Liver (tissue), 9 donors: Measurements from ENCODE around the gene PLXDC2. TPM values are rescaled to one million over a fixed set of nuclear protein-coding genes. Genes with fewer than 3 reads are reported as not detected.

ENCODE experiments used
- DNase-seq: peaks from one replicate; pipeline ENCODE4 v3.0.0-alpha.2; 2017; ENCODE audit warnings: low spot score
- H3K27ac ChIP-seq, 2 donors: one replicate each; pipeline ENCODE4 v1.7.0; 2013; ENCODE audit warnings: inconsistent platforms in 2 of 2, low read length in 2 of 2, control low read depth in 1 of 2, low read depth in 1 of 2, mild to moderate bottlenecking in 1 of 2
- H3K27me3 ChIP-seq, 4 donors: one replicate each; pipeline versions ENCODE4 v1.6.1 to v1.7.0; 2013; ENCODE audit warnings: low read length in 3 of 4, inconsistent platforms in 1 of 4, mild to moderate bottlenecking in 1 of 4, moderate library complexity in 1 of 4; ENCODE audit not compliant: control insufficient read depth in 4 of 4, insufficient read depth in 4 of 4
- H3K36me3 ChIP-seq, 4 donors: one replicate each; pipeline versions ENCODE4 v1.6.1 to v1.7.0; 2013; ENCODE audit warnings: low read length in 3 of 4, mild to moderate bottlenecking in 3 of 4, low read depth in 1 of 4, moderate library complexity in 1 of 4; ENCODE audit not compliant: control insufficient read depth in 4 of 4, insufficient read depth in 3 of 4
- H3K4me1 ChIP-seq, 4 donors: one replicate each; pipeline versions ENCODE4 v1.6.1 to v1.7.0; 2013; ENCODE audit warnings: low read length in 3 of 4, mild to moderate bottlenecking in 3 of 4, moderate library complexity in 1 of 4; ENCODE audit not compliant: control insufficient read depth in 4 of 4, insufficient read depth in 4 of 4
- H3K4me3 ChIP-seq, 3 donors: one replicate each; pipeline versions ENCODE4 v1.6.1 to v1.7.0; 2013; ENCODE audit warnings: low read length in 3 of 3, control low read depth in 1 of 3, low read depth in 1 of 3, mild to moderate bottlenecking in 1 of 3
- H3K9ac ChIP-seq, 2 donors: one replicate each; pipeline ENCODE4 v1.7.0; 2013; ENCODE audit warnings: low read length in 2 of 2, mild to moderate bottlenecking in 2 of 2, moderate library complexity in 2 of 2, control low read depth in 1 of 2, low read depth in 1 of 2
- H3K9me3 ChIP-seq, 4 donors: one replicate each; pipeline versions ENCODE4 v1.6.1 to v1.7.0; 2013; ENCODE audit warnings: low read length in 3 of 4; ENCODE audit not compliant: control insufficient read depth in 4 of 4
- FOXA2 ChIP-seq: IDR thresholded peaks from 2 replicates; pipeline ENCODE4 v1.6.1; 2016; ENCODE audit warnings: antibody characterized with exemption
- GABPA ChIP-seq, 2 donors: IDR thresholded peaks in 1 of 2; conservative IDR thresholded peaks in 1 of 2; 2 replicates each; pipeline ENCODE4 v1.6.1; 2016; ENCODE audit warnings: antibody characterized with exemption in 2 of 2, mild to moderate bottlenecking in 1 of 2, moderate library complexity in 1 of 2
- HNF4A ChIP-seq, 2 donors: conservative IDR thresholded peaks; 2 replicates each; pipeline ENCODE4 v1.6.1; 2016; ENCODE audit warnings: antibody characterized with exemption in 2 of 2, mild to moderate bottlenecking in 2 of 2
- HNF4G ChIP-seq: IDR thresholded peaks from 2 replicates; pipeline ENCODE4 v1.6.1; 2016; ENCODE audit warnings: antibody characterized with exemption
- JUND ChIP-seq, 2 donors: IDR thresholded peaks; 2 replicates each; pipeline ENCODE4 v1.6.1; 2016; ENCODE audit warnings: antibody characterized with exemption in 2 of 2
- NR2F2 ChIP-seq: IDR thresholded peaks from 2 replicates; pipeline ENCODE4 v1.6.1; 2016; ENCODE audit warnings: antibody characterized with exemption
- RAD21 ChIP-seq, 2 donors: IDR thresholded peaks; 2 replicates each; pipeline ENCODE4 v1.6.1; 2016; ENCODE audit warnings: antibody characterized with exemption in 2 of 2, mild to moderate bottlenecking in 2 of 2
- RXRA ChIP-seq, 2 donors: IDR thresholded peaks; 2 replicates each; pipeline ENCODE4 v1.6.1; 2017 to 2018; ENCODE audit warnings: antibody characterized with exemption in 2 of 2, mild to moderate bottlenecking in 1 of 2
- SP1 ChIP-seq: IDR thresholded peaks from 2 replicates; pipeline ENCODE4 v1.6.1; 2018; ENCODE audit warnings: antibody characterized with exemption, mild to moderate bottlenecking
- TAF1 ChIP-seq: conservative IDR thresholded peaks from 2 replicates; pipeline ENCODE4 v1.6.1; 2016; ENCODE audit warnings: antibody characterized with exemption, mild to moderate bottlenecking
- YY1 ChIP-seq: IDR thresholded peaks from 2 replicates; pipeline ENCODE4 v1.6.1; 2016; ENCODE audit warnings: antibody characterized with exemption, mild to moderate bottlenecking
- WGBS: extraction: QIAGEN DNeasy Blood & Tissue Kit; methylation state at CpG from one replicate; pipeline ENCODE4 v1.1.7; 2013; 5-methylcytosine and 5-hydroxymethylcytosine counted together
- polyA plus RNA-seq, 2 donors: library from polyadenylated mRNA; stranded (reverse) in 1 of 2; unstranded in 1 of 2; fragments of 200-250 nt in 1 of 2; fragments of >200 nt in 1 of 2; fragmentation: Nextera tagmentation in 1 of 2; extraction: Ambion mirVana in 1 of 2; gene quantifications; one replicate each; pipeline versions ENCODE4 v1.2.1 to v1.2.3, GENCODE V29; 2013 to 2015
- total RNA-seq, 2 donors: library from RNA; depleted of rRNA; stranded (reverse); fragments of >200 nt; gene quantifications; one replicate each; pipeline ENCODE4 v1.2.3, GENCODE V29; 2014
- TF ChIP-seq, protein P1 (sequence below): IDR thresholded peaks from 2 replicates; pipeline ENCODE4 v1.6.1; 2016; ENCODE audit warnings: antibody characterized with exemption
- TF ChIP-seq, protein P2 (sequence below): IDR thresholded peaks from 2 replicates; pipeline ENCODE4 v1.6.1; 2016; ENCODE audit warnings: antibody characterized with exemption
- TF ChIP-seq, protein P3 (sequence below): IDR thresholded peaks from 2 replicates; pipeline ENCODE4 v1.6.1; 2016; ENCODE audit warnings: antibody characterized with exemption
- TF ChIP-seq, protein P4 (sequence below): IDR thresholded peaks from 2 replicates; pipeline ENCODE4 v1.6.1; 2016; ENCODE audit warnings: antibody characterized with exemption, mild to moderate bottlenecking
- TF ChIP-seq, protein P5 (sequence below): fragments of 150-350 bp; IDR thresholded peaks from 2 replicates; pipeline ENCODE4 v1.5.1; 2017; ENCODE audit warnings: improper control_type of control experiment, low read depth, low read length; ENCODE audit not compliant: missing input control
- donor health status: healthy.
- donor health status: healthy.
- donor health status: healthy.
- donor health status: healthy.
- donor health status: healthy.

Gene PLXDC2
- total and polyA plus RNA-seq, 4 donors, result 1.4 to 5.1 (median 2.4) TPM

DNA sequence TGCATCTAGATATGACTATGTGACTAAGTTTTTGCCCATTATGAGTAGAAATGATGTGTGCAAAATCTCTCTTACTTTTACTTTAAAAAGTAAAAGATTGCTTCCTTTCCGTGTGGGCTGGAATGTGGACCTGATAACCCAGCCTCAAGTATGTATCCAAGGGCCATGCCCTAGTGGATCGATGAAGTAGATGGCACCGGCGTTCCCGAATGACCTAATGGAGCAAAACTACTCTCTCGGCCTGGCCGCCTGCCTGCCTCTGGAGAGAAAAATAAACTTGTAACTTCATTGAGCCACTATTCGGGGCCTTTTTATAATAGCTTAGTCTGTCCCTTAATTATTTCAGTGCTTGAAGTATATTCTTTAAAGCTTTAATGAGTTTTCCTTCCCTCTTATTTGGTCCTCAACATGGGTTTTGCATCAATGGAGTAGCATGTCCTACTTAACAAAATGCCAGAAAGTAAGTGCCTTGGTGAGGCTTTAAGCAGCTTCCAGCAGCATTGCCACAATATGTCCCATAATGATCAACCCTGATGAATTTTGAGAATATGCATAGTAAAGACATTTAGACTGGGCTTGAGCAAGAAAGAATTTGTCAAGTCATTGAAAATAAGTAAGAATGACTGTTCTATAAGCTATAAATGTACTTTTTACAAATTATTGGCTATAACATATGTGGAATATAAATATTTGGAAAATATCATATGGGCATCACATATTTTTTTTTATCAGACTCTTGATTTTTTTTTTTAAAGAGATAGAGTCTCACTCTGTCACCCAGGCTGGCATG, 61.4 kb downstream of the PLXDC2 start:
- Histone ChIP-seq H3K9ac (no peak overlapping the region), H3K36me3 (no peaks in the 10 kb centered on the region), H3K27me3 (no peaks in the 10 kb centered on the region), H3K9me3 (no peaks in the 10 kb centered on the region), H3K27ac (no peak overlapping the region), H3K4me1 (peaks cover 0 to 2% (median under 1%) of the 10 kb centered on the region in 4 donors), H3K4me3 (no peak overlapping the region)
- TF ChIP-seq, protein P1, sequence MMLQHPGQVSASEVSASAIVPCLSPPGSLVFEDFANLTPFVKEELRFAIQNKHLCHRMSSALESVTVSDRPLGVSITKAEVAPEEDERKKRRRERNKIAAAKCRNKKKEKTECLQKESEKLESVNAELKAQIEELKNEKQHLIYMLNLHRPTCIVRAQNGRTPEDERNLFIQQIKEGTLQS, result no peak
- TF ChIP-seq, protein P2, sequence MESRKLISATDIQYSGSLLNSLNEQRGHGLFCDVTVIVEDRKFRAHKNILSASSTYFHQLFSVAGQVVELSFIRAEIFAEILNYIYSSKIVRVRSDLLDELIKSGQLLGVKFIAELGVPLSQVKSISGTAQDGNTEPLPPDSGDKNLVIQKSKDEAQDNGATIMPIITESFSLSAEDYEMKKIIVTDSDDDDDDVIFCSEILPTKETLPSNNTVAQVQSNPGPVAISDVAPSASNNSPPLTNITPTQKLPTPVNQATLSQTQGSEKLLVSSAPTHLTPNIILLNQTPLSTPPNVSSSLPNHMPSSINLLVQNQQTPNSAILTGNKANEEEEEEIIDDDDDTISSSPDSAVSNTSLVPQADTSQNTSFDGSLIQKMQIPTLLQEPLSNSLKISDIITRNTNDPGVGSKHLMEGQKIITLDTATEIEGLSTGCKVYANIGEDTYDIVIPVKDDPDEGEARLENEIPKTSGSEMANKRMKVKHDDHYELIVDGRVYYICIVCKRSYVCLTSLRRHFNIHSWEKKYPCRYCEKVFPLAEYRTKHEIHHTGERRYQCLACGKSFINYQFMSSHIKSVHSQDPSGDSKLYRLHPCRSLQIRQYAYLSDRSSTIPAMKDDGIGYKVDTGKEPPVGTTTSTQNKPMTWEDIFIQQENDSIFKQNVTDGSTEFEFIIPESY, result no peak
- TF ChIP-seq NR2F2, result no peak
- no peak for TF ChIP-seq RXRA (IDR thresholded peaks at IDR 0.05)
- TF ChIP-seq JUND (IDR thresholded peaks at IDR 0.05), result no peak
- TF ChIP-seq FOXA2, result no peak
- DNase-seq, result no peak
- 81% methylated on average over 8 of the region's 8 CpGs for WGBS

DNA sequence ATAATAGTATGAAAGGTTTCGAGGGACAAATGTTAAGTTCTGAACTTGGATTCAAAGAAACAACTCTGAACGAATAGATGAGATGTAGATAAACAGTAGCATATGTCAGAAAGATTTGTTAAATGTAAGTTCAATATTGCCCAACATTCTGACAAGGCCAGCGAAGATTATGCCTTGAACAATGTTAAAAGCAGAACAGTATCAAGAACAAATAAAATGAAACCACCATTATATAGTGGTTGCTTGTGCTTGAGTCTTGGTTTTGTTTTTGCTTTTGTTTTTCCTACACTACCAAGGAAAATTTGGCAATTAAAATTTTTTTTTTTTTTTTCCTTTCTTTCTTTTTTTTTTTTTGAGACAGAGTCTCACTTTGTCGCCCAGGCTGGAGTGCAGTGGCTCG, 66.4 kb downstream of the PLXDC2 start:
- Histone ChIP-seq H3K9ac (no peak overlapping the region), H3K27me3 (no peaks in the 10 kb centered on the region), H3K27ac (no peak overlapping the region), H3K4me3 (no peak overlapping the region), H3K4me1 (peaks cover 0 to 2% (median under 1%) of the 10 kb centered on the region in 4 donors), H3K9me3 (no peaks in the 10 kb centered on the region), H3K36me3 (no peaks in the 10 kb centered on the region)
- TF ChIP-seq, protein P2, result no peak
- TF ChIP-seq TAF1, result no peak
- no peak for TF ChIP-seq GABPA (IDR thresholded peaks at IDR 0.05 in 1 of 2, conservative IDR thresholded peaks at IDR 0.05 in 1 of 2)
- no peak for TF ChIP-seq RAD21 (IDR thresholded peaks at IDR 0.05)
- TF ChIP-seq, protein P1, result no peak
- TF ChIP-seq, protein P3, sequence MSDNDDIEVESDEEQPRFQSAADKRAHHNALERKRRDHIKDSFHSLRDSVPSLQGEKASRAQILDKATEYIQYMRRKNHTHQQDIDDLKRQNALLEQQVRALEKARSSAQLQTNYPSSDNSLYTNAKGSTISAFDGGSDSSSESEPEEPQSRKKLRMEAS, result no peak
- TF ChIP-seq, protein P4, sequence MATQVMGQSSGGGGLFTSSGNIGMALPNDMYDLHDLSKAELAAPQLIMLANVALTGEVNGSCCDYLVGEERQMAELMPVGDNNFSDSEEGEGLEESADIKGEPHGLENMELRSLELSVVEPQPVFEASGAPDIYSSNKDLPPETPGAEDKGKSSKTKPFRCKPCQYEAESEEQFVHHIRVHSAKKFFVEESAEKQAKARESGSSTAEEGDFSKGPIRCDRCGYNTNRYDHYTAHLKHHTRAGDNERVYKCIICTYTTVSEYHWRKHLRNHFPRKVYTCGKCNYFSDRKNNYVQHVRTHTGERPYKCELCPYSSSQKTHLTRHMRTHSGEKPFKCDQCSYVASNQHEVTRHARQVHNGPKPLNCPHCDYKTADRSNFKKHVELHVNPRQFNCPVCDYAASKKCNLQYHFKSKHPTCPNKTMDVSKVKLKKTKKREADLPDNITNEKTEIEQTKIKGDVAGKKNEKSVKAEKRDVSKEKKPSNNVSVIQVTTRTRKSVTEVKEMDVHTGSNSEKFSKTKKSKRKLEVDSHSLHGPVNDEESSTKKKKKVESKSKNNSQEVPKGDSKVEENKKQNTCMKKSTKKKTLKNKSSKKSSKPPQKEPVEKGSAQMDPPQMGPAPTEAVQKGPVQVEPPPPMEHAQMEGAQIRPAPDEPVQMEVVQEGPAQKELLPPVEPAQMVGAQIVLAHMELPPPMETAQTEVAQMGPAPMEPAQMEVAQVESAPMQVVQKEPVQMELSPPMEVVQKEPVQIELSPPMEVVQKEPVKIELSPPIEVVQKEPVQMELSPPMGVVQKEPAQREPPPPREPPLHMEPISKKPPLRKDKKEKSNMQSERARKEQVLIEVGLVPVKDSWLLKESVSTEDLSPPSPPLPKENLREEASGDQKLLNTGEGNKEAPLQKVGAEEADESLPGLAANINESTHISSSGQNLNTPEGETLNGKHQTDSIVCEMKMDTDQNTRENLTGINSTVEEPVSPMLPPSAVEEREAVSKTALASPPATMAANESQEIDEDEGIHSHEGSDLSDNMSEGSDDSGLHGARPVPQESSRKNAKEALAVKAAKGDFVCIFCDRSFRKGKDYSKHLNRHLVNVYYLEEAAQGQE, result no peak
- TF ChIP-seq YY1, result no peak
- TF ChIP-seq HNF4G, result no peak
- no peak for TF ChIP-seq HNF4A (conservative IDR thresholded peaks at IDR 0.05)
- TF ChIP-seq, protein P5, sequence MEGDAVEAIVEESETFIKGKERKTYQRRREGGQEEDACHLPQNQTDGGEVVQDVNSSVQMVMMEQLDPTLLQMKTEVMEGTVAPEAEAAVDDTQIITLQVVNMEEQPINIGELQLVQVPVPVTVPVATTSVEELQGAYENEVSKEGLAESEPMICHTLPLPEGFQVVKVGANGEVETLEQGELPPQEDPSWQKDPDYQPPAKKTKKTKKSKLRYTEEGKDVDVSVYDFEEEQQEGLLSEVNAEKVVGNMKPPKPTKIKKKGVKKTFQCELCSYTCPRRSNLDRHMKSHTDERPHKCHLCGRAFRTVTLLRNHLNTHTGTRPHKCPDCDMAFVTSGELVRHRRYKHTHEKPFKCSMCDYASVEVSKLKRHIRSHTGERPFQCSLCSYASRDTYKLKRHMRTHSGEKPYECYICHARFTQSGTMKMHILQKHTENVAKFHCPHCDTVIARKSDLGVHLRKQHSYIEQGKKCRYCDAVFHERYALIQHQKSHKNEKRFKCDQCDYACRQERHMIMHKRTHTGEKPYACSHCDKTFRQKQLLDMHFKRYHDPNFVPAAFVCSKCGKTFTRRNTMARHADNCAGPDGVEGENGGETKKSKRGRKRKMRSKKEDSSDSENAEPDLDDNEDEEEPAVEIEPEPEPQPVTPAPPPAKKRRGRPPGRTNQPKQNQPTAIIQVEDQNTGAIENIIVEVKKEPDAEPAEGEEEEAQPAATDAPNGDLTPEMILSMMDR, result no peak
- TF ChIP-seq NR2F2, result no peak
- no peak for TF ChIP-seq RXRA (IDR thresholded peaks at IDR 0.05)
- no peak for TF ChIP-seq SP1
- WGBS, result 90% methylated on average over 5 of the region's 5 CpGs
- DNase-seq, result no peak
